Right forelimb (tissue), 1 donor: ENCODE measurements around the gene PLSCR2.
"Not testable (repeated sequence)": the region's sequence is repeated elsewhere in the genome, so short reads cannot be mapped to it uniquely, and the experiment has no call there.

Source experiments
- DNase-seq: peaks from one replicate; pipeline ENCODE4 v3.0.0-alpha.2; 2018

Gene PLSCR2, protein sequence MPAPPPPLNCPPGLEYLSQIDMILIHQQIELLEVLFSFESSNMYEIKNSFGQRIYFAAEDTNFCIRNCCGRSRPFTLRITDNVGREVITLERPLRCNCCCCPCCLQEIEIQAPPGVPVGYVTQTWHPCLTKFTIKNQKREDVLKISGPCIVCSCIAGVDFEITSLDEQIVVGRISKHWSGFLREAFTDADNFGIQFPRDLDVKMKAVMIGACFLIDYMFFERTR

GRCh38 chr3:146469150-146470017 is at the start of gene PLSCR2:
Gene PLSCR2, minus strand, starts transcription at chr3:146469561. Its CDS starts 9,657 bp downstream, at chr3:146459904.
- peak; percentile 68 for DNase-seq

GRCh38 chr3:146517684-146518435 is 48.5 kb upstream of the PLSCR2 start:
- no peak for DNase-seq

GRCh38 chr3:146513386-146514051 is 44.2 kb upstream of the PLSCR2 start:
- no peak for DNase-seq

GRCh38 chr3:146511402-146512134 is 42.2 kb upstream of the PLSCR2 start:
- no peak for DNase-seq

DNA sequence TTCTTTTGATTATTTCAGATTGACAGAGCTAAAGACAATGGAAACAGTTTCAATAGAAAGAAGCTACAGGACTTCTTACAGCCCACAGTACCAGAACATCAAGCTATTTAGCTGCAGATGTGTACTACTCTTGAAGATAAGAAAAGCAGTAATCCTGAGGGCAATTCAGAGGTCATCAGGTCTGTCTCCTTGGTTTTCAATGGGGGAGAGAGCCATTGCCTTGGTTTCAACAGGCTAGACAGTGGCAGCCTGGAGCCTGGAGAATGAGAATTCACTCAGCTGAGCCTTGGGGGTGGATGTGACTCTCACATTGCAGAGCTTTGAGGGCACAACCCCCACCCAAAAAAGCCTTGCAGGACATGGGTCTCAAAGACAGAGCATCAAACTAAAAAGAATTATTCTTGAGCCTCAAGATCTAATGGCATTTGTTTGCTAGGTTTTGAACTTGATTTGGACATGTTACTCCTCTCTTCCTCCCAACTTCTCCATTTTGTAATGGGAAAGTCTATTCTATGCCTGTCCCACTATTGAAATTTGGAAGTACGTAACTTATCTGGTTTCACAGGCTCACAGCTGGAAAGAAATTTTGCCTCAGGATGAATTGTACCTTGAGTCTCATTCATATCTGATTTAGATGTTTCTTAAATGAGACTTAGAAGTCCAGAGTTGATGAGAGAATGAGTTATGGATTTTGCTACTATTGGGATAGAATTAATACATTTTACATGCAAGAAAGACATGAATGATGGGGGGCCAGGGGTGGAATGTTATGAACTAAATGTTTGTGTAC is 38.2 kb upstream of the PLSCR2 start:
- no peak for DNase-seq

- no peak for DNase-seq
Observed at GRCh38 chr3:146505516-146505915, 36.2 kb upstream of the PLSCR2 start.

- DNase-seq = no peak
Observed at GRCh38 chr3:146504498-146505197, 35.3 kb upstream of the PLSCR2 start.

DNA sequence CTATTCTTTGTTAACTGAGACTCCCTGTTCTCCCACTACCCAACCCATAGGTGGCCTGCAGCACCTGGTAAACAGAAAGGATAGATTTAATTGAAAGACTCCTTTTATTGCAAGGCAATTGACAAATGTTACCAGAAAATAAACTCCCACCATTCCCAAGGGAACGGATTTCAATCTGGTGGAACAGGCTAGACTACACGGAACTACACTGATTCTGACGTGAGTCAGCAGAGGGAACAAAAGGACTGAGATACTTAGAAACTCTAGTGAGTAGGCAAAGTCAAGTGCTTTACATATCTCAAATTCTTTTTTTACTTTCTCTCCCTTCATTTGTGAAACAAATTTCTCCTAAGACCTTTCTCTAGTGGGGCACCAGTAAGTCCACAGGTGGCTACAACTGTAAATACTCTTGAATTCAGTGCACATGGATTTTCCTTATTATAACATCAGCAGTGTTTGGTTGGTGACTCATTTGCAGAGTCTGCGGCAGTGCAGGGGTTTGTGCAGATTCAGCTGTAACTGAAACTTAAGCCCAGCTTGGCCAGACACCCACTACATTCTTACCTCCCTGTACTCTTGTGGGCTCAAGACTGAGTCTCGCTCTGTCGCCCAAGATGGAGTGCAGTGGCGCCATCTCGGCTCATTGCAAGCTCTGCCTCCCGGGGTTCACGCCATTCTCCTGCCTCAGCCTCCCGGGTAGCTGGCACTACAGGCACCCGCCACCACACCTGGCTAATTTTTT is 34.3 kb upstream of the PLSCR2 start:
- DNase-seq = no peak

- no peak for DNase-seq
Observed at GRCh38 chr3:146502887-146503460, 33.6 kb upstream of the PLSCR2 start.

- DNase-seq = no peak
Observed at GRCh38 chr3:146501752-146502151, 32.4 kb upstream of the PLSCR2 start.

- DNase-seq = no peak
Observed at GRCh38 chr3:146499701-146500100, 30.3 kb upstream of the PLSCR2 start.

DNA sequence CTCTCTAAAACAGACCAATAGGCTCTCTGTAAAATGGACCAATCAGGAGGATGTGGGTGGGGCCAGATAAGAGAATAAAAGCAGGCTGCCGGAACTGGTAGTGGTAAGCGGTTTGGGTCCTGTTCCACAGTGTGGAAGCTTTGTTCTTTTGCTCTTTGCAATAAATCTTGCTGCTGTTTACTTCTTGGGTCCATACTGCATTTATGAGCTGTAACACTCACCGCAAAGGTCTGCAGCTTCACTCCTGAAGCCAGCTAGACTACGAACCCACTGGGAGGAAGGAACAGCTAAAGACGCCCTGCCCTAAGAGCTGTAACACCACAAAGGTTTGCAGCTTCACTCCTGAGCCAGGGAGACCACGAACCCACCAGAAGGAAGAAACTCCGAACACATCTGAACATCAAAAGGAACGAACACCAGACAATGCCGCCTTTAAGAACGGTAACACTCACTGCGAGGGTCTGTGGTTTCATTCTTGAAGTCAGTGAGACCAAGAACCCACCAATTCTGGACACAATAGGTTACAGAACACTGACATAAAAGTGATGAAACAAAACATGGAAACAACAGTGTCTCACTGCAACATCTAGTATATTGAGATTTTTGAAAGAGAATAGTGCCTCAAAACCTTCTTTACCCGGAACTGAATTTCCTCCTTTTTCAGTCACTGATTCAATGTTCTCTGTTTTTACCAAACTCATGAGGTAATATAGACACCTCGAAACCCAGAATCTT is 28.8 kb upstream of the PLSCR2 start:
- no peak for DNase-seq

DNA sequence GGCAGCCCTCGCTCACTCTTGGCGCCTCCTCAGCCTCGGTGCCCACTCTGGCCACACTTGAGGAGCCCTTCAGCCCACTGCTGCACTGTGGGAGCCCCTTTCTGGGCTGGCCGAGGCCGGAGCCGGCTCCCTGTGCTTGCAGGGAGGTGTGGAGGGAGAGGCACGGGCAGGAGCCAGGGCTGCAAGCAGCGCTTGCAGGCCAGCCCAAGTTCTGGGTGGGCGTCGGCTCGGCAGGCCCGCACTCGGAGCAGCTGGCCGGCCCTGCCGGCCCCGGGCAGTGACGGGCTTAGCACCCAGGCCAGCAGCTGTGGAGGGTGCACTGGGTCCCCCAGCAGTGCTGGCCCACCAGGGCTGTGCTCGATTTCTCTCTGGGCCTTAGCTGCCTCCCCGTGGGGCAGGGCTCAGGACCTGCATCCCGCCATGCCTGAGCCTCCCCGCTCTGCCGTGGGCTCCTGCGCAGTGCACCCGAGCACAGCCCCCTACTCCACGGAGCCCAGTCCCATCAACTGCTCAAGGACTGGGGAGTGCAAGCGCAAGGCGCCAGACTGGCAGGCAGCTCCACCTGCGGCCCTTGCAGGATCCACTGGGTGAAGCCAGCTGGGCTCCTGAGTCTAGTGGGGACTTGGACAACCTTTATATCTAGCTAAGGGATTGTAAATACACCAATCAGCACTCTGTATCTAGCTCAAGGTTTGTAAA is 27.9 kb upstream of the PLSCR2 start:
- not testable (repeated sequence) for DNase-seq

DNA sequence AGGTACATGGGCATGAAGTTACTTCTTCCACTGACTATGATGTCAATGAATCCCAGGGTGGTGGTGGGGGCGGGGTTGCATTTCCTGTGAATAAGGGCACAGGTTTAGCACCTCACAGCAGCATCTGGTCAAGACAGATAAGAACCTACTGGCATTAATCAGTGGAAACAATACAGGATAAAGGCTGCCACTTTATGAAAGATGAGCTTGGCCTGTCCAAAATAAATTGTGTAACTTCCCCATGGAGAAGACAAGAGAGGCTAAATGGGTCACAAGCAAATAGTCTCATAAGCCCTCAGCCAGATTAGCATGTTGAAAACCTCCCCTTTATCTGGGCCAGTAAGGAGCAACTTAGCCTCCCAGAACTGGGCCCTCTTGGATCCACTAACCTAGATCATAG is 27.4 kb upstream of the PLSCR2 start:
- no peak for DNase-seq

DNA sequence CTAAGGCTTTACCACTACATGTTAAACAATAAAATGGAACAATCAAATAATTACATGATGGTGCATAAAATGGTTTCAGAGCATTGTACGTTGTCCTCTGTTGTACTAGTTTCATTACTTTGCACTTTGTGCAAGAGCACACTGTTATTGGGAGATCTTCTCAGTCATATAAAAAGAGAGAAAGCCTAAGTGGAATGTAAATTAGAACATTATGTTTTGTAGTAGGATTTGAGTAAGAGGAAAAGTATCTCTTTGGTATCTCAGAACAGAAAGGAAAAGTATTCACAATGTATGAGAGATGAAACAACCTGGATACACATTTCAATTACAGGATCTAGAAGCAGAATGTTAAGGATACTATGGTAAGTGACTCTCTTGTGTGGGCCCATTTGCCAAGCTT is 26.9 kb upstream of the PLSCR2 start:
- no peak for DNase-seq

DNA sequence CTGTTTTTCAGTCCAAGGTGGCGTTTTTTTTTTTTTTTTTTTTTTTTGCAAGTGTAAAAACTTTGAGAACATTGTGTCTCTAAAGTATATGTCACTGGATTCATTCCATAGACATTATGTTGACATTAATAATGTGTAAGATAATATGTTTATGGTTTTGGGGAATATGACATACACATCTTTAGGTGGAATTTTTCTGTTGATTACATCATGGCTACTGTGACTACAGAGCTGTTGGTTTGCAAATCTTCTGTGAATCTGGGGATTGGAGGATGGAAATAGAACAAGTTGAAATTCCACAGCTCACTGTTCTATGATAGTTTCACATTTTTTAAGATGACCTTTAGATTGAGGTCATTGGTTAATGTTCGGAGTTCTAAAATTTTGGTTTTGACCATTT is 24.4 kb upstream of the PLSCR2 start:
- no peak for DNase-seq

DNA sequence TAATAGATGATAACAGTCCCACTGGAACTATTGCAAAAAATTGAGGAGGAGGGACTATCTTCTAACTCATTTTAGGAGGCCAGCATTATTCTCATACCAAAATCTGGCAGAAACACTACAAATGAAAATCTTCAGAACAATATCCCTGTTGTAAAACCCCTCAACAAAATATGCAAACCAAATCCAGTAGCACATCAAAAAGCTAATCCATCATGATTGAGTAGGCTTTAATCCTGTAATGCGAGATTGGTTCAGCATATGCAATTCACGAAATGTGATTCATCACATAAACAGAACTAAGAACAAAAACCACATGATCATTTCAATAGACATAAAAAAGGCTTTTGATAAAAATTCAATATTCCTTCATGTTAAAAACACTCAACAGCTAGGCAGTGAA is 23.9 kb upstream of the PLSCR2 start:
- DNase-seq = no peak

DNA sequence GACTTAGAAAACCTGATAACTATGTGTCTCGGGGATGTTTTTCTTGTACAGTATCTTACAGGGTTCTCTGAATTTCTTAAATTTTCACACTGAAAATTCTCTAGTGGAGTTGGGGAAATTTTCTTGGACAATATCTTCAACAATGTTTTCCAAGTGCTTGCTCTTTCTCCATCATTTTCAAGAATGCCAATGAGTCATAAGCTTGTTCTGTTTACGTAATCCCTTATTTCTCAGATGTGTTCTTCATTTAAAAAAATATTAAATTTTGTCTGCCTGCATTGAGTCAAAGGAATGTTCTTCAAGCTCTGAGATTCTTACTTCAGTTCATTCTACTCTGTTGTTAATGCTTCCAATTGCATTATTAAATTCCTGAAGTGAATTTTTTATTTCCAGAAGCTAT is 21.9 kb upstream of the PLSCR2 start:
- DNase-seq = no peak
